IMR-90 (cell line): ENCODE data around the gene GATA2.

Experiments used
- CEBPB ChIP-seq: IDR thresholded peaks from 2 replicates; pipeline ENCODE4 v1.6.1; 2012; ENCODE audit warnings: low read depth, low read length, improper control_type of control experiment
- FOS ChIP-seq: fragments of 150-350 bp; IDR thresholded peaks from 2 replicates; pipeline ENCODE4 v1.6.1; 2016; ENCODE audit warnings: low read depth, low read length
- MAZ ChIP-seq: IDR thresholded peaks from 2 replicates; pipeline ENCODE4 v1.6.1; 2012; ENCODE audit warnings: low read depth, mild to moderate bottlenecking, low read length, improper control_type of control experiment, moderate library complexity, borderline replicate concordance
- MXI1 ChIP-seq: IDR thresholded peaks from 2 replicates; pipeline ENCODE4 v1.6.1; 2012; ENCODE audit warnings: low read depth, mild to moderate bottlenecking, low read length, moderate library complexity, borderline replicate concordance
- NFE2L2 ChIP-seq: fragments of 150-350 bp; IDR thresholded peaks from 2 replicates; pipeline ENCODE4 v1.6.1; 2016; ENCODE audit warnings: low read depth, mild to moderate bottlenecking, low read length
- POLR2A ChIP-seq: IDR thresholded peaks from 2 replicates; pipeline ENCODE4 v1.6.1; 2012; ENCODE audit warnings: mild to moderate bottlenecking, low read depth, low read length
- RAD21 ChIP-seq: IDR thresholded peaks from 2 replicates; pipeline ENCODE4 v1.6.1; 2012; ENCODE audit warnings: low read length, improper control_type of control experiment
- RFX5 ChIP-seq: IDR thresholded peaks from 2 replicates; pipeline ENCODE4 v1.8.0; 2012; ENCODE audit warnings: low read depth, mild to moderate bottlenecking, low read length, moderate library complexity
- SMC3 ChIP-seq: fragments of 150-350 bp; IDR thresholded peaks from 2 replicates; pipeline ENCODE4 v1.6.1; 2016; ENCODE audit warnings: low read depth, mild to moderate bottlenecking, antibody characterized with exemption, low read length, moderate library complexity
- TF ChIP-seq, protein P1 (sequence below): conservative IDR thresholded peaks from 2 replicates; pipeline ENCODE4 v1.5.1; 2012; ENCODE audit warnings: mild to moderate bottlenecking, low read depth, low read length, improper control_type of control experiment
- TF ChIP-seq, protein P2 (sequence below): fragments of 150-350 bp; IDR thresholded peaks from 2 replicates; pipeline ENCODE4 v1.6.1; 2017; ENCODE audit warnings: mild to moderate bottlenecking, antibody characterized with exemption, low read length, low read depth

DNA sequence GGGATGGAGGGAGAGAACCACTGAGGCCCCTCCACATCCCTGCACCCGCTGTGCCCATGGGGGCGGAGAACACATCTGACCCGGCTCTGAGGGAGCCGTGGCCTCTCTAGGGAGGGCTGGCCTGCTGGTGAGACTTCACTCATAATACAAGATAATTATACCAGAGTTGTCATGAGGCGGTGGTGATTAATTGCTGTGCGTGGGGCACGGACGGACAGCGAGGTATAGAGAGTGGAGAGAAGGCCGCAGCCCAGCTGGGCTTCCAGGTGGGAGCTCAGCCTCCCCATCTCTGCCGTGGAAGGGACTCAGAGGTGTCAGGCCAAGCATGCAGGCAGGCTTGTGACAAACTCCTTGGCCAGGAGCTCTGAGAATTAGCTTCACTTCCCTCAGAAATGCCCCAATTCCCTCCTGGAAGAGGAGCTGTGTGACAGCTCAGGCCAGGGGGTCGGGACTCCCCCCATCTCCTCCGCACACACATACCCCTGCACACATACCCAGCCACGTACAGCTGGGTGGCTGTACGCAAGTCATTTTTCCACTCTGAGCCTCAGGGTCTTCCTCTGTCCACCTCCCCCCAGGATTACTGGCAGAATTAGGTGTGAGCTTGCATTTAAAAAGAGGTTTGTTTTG, 6.0 kb upstream of the GATA2 start:
- TF ChIP-seq, protein P1, sequence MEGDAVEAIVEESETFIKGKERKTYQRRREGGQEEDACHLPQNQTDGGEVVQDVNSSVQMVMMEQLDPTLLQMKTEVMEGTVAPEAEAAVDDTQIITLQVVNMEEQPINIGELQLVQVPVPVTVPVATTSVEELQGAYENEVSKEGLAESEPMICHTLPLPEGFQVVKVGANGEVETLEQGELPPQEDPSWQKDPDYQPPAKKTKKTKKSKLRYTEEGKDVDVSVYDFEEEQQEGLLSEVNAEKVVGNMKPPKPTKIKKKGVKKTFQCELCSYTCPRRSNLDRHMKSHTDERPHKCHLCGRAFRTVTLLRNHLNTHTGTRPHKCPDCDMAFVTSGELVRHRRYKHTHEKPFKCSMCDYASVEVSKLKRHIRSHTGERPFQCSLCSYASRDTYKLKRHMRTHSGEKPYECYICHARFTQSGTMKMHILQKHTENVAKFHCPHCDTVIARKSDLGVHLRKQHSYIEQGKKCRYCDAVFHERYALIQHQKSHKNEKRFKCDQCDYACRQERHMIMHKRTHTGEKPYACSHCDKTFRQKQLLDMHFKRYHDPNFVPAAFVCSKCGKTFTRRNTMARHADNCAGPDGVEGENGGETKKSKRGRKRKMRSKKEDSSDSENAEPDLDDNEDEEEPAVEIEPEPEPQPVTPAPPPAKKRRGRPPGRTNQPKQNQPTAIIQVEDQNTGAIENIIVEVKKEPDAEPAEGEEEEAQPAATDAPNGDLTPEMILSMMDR: no peak
- TF ChIP-seq RAD21: no peak
- no peak for TF ChIP-seq POLR2A
- TF ChIP-seq, protein P2, sequence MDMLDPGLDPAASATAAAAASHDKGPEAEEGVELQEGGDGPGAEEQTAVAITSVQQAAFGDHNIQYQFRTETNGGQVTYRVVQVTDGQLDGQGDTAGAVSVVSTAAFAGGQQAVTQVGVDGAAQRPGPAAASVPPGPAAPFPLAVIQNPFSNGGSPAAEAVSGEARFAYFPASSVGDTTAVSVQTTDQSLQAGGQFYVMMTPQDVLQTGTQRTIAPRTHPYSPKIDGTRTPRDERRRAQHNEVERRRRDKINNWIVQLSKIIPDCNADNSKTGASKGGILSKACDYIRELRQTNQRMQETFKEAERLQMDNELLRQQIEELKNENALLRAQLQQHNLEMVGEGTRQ: no peak
- no peak for TF ChIP-seq MAZ
- TF ChIP-seq SMC3: no peak
- no peak for TF ChIP-seq MXI1
- no peak for TF ChIP-seq FOS
- TF ChIP-seq RFX5: no peak
- no peak for TF ChIP-seq CEBPB
- no peak for TF ChIP-seq NFE2L2
